Stimulated activated CD4-positive, alpha-beta T cell treated with anti-CD3 and anti-CD28 coated beads, Interleukin-2, amount 100 ng/mL, for 48 hours (primary cell): ENCODE results near the gene RRP1.

Experiments used
- DNase-seq, 2 donors: peaks; one replicate each; pipeline ENCODE4 v3.0.0-alpha.2; 2020

The RRP1 gene, protein sequence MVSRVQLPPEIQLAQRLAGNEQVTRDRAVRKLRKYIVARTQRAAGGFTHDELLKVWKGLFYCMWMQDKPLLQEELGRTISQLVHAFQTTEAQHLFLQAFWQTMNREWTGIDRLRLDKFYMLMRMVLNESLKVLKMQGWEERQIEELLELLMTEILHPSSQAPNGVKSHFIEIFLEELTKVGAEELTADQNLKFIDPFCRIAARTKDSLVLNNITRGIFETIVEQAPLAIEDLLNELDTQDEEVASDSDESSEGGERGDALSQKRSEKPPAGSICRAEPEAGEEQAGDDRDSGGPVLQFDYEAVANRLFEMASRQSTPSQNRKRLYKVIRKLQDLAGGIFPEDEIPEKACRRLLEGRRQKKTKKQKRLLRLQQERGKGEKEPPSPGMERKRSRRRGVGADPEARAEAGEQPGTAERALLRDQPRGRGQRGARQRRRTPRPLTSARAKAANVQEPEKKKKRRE

GRCh38 chr21:43789276-43790009 lies at the start of gene RRP1:
RRP1 (plus strand) TSS chr21:43789577; CDS start chr21:43789630, 53 bp downstream.
- DNase-seq: peak; percentile 97 to 99

DNA sequence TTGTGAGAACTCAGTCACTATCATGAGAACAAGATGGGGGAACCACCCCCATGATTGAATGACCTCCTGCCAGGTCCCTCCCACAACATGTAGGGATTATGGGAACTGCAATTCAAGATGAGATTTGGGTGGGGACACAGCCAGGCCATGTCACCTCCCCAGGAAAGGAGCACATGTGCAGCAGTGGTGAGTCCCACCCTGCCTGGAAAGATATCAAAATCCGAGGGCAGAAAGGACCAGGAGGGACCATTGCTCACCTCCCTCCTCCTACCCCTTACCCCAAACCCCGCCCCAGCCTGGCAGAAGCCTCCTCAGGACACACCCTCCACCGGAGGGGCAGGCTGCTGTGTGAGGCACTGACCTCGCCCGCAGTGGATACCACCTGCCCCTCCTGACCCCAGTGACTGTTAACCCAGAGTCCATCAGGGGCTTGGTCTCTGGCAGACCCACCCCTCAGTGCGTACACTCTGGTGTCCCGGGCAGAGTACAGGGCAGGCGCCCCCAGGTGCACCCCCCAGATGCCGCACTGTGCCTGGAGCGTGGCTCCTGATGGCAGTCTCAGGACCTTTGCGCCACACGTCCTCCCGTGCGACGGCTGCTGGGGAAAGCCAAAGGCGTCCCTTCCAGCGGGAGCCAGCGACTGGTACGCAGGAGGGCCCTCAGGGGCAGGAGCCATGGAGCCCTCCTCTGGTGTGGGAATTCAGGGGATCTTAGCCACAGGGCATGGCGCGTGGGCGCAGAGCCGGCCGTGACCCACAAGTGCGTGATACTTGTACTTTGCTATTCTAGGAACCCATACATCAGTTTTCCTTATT lies 49.5 kb upstream of the RRP1 start:
- no peak for DNase-seq

- DNase-seq: no peak
Observed at GRCh38 chr21:43740497-43741156, 48.8 kb upstream of the RRP1 start.

DNA sequence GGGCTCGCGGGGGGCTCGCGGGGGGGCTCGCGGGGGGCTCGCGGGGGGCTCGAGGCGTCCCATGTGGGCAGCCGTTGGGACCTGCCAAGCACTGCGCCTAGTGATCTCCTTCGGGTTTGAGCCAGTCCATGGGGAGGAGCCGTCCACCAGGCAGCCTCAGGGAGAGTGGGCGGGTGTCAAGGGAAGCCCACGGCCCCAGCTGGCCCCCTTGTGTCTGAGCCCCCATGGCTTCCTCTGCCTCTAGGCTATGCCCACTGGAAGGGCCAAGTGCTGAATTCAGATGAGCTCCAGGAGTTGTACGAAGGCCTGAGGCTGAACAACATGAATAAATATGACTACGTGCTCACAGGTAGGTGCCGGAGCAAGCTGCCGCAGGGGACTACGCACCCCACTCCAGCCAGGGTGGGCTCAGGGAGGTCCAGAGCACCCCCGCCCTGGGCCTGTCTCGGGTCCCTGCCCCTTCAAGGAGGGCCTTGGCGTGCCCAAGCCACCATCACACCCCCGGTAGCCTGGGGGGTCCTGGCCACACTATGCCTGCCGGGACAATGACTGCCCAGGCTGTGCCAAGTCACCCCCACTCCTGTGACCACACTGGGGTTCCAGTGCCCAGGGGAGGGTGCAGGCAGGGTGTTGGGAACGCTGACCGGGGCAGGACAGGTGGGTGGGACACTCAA lies 47.8 kb upstream of the RRP1 start:
- no peak for DNase-seq

- no peak for DNase-seq
Observed at GRCh38 chr21:43743947-43744346, 45.4 kb upstream of the RRP1 start.

DNA sequence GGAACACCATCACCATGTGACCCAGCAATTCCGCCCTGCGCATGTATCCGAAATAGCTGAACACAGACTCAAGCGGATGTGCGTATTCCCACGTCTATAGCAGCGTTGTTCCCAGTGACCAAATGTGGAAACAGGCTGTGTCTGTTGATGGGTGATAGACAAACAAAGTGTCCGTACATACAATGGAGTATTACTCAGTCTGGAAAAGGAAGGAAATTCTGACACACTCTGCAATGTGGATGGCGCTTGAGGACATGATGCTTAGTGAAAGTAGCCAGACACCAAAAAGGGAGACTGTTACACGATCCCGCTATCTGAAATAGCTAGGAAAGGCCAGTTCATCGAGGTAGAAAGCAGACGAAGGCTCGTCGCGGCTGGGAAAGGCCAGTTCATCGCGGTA lies 44.7 kb upstream of the RRP1 start:
- DNase-seq: no peak

DNA sequence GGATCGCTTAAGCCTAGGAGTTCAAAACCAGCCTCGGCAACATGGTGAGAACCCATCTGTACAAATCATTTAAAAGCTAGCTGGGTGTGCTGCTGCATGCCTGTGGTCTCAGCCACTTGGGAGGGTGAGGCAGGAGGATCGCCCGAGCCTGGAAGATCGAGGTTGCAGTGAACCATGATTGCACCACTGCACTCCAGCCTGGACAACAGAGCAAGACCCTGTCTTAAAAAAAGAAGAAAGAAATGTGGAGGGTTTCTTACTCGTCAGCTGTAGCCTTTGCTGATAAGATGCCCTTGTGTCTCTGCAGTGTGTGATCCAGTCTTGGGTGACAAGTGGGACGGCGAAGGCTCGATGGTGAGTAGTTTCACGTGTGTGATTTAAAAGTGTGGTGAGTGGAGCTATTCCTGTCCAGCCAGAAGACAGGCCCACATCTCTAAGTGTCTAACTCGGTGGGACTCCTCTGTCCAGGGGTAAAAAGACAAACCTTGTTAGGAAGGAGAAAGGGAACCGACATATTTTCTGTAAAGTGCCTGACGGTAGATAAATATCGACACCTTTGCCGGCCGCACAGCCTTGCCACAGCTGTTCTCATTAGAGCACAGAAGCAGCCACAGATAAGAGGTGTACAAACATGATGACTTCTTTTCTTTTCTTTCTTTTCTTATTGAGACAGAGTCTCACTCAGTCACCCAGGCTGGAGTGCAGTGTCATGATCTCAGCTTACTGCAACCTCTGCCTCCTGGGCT lies 43.4 kb upstream of the RRP1 start:
- no peak for DNase-seq

DNA sequence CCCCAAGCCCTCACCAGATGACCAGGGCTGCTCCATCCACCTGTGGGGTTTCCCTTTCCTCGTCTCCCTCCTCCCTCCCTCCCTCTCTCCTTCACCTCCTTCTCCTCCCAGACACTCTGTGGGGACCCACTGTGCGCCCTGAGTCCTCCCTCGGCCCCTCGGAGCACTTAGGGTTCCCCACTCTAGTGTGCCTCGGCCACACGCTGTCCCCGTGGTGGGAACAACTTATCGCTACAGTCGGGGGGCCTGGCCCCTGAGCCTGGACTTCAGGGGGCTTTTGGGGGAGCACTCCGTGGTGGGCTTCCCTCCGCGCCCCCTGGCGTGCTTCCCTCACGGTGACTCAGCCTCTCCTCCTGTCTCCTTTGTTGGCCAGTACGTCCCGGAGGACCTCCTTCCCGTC lies 40.8 kb upstream of the RRP1 start:
- no peak for DNase-seq

DNA sequence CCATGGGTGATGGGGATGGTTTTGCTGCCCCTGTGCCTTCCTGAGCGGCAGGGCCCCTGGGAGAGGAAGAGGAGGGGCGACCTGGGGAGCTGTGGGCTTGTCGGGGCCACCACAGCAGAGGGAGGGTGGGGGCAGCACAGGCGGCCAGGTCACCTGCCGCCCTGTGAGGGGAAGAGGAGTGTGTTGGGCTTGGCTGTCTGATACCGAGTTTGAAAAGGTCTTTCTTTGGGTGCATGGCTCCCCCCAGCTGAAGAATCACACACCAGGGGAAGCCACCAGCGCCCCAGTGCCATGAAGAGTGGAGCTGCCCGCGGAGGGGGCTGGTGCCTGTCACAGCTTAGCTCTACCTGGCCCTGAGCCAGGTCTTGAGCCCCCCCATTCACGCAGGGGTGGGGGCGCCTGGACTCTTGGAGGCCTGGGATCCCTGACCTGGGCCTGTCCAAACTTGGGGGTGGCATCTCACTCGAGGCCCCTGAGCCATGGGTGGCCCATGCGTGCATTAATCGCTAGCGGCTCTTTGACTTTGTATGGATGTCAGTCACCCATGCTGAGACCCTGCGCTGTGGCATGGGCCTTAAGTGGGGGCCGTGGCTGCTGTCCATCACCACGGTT lies 39.6 kb upstream of the RRP1 start:
- no peak for DNase-seq

- DNase-seq: no peak
Observed at GRCh38 chr21:43750339-43751033, 38.9 kb upstream of the RRP1 start.

DNA sequence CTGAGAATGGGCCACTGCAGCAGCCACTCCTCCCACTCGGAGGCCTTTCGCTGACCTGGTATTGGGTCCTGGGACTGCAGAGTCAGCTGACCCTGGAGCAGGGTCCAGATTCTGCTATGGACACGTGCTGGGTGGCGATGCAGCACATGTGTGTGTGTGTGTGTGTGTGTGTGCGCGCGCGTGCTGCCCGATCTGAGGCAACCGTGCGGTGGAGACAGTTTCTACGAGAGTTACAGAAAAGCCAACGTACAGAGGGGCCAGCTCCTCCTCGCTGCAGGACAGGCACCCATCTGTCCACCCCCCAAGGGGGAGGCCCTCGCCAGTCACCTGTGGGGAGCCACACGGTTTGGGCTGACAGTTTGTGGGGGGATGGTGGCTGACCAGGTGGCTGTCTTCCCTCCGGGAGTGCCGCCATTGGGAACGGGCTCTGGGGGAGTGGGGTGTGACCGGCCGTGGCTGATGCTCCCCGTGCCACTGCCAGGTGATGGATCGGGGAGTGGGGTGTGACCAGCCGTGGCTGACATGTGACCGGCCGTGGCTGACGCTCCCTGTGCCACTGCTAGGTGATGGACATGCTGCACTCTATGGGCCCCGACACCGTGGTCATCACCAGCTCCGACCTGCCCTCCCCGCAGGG lies 37.3 kb upstream of the RRP1 start:
- DNase-seq: no peak

- no peak for DNase-seq
Observed at GRCh38 chr21:43752758-43753438, 36.5 kb upstream of the RRP1 start.

DNA sequence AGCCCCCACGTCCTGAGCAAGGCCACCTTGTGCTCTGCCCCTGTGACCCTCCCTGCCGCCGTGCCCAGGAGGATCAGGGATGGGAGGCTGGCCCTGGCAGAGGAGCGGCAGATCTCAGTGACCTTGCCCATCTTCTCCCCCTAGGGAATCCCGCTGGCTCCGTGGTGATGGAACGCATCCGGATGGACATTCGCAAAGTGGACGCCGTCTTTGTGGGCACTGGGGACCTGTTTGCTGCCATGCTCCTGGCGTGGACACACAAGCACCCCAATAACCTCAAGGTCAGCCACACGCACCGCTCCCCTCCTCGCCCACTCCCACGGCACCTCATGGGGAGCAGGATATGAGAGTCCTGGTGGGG lies 36.0 kb upstream of the RRP1 start:
- no peak for DNase-seq

DNA sequence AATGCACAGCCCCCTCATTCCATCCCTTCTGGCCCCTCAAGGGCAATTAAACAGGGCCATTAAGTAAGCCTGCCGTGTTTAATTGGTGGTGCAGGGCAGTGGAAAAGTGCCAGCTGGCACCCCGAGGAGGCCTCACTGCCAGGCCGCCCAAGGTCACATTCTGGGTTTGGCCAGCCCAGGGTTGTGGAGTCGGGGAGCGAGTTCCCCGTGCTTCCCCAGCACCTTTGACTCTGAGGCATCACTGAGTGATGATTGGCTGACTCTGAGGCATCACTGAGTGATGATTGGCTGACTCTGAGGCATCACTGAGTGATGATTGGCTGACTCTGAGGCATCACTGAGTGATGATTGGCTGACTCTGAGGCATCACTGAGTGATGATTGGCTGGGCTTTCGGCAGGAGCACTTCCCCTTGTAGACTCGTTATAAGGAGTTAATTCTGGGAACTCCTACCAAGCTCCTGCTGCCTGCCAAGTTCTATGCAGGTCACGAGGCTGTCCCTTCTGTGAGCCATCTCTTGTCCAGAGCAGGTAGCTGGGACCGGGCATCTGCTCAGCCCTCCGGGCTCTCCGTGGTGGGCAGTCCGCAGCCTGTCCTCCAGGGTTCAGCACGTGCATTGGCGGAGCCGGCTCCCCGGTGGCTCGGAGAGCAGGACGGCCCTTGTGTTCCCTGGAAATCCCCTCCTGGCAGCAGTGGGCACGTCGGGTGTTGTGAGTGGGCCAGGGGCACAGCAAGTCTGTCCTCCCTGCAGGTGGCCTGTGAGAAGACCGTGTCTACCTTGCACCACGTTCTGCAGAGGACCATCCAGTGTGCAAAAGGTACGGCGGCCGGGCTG lies 34.2 kb upstream of the RRP1 start:
- no peak for DNase-seq

DNA sequence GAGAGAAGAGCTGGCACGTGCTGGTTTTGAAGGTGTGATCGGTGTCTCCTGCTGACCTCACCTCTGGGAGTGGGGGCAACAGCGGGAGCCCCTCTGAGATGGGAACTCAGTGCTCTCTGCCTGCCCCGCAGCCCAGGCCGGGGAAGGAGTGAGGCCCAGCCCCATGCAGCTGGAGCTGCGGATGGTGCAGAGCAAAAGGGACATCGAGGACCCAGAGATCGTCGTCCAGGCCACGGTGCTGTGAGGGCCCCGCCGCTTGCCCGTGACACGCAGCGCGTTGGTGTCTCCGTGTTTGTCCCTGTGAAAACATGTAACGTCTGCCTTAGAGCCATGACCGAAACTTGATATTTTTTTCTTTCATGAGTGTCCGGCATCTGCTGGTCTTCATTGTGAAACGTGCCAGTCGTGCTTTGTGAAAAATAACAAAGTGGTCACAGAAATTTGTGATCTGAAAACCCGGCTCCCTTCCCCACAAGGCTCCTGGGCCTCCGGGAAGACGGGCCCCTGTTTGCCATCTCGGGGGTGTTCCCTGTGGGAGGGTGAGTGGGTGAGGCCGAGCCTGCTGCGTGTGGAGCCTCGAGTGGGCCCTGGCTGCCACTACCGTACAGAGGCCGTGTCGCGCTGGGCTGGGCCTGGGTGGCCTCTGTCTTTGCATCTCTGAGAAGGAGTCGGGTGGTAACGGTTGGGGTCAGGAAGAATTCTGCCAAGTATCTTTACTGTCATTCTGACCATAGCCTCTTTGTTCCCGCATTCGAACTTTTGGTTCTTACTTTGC lies 33.4 kb upstream of the RRP1 start:
- no peak for DNase-seq

- no peak for DNase-seq
Observed at GRCh38 chr21:43757601-43758000, 31.8 kb upstream of the RRP1 start.

DNA sequence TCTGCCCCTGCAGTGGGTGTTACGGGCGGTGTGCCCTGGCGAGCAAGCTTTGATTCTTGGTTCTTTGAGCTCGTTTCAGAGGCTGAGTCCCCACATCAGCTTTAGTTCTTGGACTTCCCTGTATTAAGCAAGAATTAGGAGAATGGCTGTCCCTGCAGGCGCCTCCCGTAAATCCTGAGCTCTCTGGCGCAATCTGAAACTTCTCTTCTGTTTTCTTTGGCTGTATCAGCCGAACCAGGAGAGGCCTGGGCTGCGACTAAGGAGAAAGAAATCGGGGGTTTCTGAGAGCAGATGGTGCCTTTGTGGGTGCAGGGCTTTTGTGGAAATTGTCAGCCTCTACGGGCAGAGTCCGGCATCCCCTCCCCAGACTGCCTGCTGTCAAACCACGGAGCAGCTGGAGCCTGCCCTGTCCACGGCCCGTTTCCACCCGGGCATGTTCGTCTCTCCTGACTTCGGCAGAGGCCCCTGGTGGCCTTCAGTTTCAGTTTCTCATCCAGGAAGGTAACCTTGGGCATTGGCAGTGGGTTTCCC lies 31.2 kb upstream of the RRP1 start:
- no peak for DNase-seq
